CD4-positive, alpha-beta T cell treated with Interleukin-1 beta for 1 hour (primary cell): Measurements from ENCODE around the gene TMC3.
"Not testable (repeated sequence)": the region's sequence is repeated elsewhere in the genome, so short reads cannot be mapped to it uniquely, and the experiment has no call there.

Experiments
- DNase-seq, 2 donors: peaks; one replicate each; pipeline ENCODE4 v3.0.0-alpha.2; 2020 to 2022

The TMC3 gene

DNA sequence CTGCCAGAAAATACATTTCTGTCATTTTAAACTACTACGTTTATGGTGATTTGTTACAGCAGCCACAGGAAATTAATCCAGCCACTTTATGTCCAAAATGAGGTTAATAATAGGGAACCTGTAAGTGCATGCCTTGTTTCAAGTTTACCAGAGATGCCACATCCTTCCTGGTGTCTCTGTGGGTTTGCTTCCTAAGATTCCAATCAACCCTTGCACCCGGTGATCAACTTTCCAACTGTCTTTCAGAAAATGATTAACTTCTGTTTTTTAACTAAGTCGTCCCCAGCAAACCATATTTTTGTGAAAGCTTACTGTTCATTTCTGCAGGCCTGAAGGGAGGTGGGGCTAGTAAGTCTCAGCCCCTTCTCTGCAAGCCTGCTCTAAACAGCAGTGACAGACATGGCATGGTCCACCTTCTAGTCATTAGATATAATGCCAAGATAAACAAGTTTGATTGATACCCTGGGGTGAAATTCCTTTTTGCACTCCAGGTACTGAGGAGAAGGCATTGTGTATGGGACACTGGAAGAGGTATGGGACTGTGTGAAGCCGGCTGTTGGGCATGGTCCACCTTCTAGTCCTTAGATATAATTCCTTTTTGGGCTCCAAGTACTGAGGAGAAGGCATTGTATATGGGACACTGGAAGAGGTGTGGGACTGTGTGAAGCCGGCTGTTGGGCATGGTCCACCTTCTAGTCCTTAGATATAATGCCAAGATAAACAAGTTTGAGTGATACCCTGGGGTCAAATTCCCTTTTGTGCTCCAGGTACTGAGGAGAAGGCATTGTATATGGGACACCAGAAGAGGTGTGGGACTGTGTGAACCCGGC, 11.1 kb upstream of the TMC3 start:
- DNase-seq, result no peak

DNA sequence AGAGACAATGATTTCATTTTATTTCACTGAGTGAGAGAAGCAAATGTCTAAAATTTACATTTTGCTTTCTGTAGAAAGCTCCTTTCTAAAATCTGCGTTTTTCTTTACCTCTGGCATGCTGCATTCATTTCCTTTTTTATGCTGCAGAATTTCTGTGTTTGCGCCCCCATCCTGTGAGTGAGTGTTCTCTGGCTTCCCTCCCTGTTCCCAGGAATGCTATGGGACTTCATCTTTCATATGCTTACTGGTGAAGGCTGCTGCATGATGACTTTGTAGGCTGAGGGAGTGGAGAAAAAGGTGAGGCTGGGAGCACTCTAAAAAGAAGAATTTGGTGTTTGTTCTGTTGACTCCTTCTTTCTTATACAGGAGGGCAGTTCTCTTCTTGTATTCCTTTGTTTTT, 7.7 kb upstream of the TMC3 start:
- no peak for DNase-seq

DNA sequence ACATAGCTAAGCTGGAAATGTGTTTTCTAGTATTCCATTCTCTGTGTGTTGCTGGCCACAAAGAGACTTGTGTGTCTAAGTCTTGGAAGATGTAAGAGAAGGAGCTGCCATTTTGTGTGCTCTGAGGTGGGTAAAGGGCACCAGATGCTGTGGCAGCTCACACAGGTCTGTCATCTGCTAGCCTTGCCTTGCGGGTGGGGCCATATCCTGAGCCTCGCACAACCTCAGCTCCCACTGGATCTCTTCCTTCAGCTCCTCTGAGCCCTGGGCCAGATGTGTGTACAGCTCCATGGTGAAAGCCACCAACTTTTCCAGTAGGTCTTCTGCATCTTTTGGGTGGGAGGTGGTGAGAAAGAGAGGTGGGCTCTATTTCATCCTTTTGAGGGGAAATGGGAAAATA, 6.7 kb upstream of the TMC3 start:
- no peak for DNase-seq

DNA sequence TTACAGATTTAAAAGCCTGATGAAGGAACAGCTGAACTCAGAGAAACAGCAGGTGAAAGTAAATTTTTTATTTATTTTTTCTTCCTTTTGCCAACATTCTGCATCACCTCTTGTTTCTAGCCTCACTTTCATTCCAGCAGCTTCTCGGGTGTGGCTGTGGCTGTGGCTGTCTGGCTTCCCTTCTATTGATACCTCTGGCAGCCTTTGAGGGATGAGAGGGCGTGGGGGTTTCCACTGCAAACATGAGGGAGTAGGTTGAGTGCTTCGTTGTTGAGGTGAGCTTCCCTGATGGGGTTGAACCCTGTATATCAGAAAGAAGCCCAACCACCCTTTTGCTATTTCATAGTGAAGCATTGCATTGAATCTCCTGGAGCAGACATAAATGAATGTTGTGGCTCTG, 6.2 kb upstream of the TMC3 start:
- no peak for DNase-seq

DNA sequence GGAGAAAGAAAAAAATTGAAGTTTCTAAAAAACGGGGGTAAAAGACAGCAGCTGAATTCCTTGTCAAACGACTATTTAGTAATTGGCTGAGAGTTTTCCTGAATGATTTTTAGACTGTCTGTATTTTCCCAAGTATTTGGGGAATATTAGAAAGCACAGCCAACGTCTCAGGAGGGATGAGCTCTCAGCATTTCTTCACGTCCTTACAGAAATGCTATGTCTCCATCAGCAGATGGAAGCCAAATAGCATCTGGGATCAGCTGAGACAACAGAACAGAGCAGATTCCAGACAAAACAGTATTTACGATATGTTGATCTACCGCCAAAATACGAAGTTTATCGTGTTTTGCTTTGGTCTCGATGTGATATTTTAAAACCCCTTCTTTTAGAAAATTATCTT, 5.3 kb upstream of the TMC3 start:
- no peak for DNase-seq

DNA sequence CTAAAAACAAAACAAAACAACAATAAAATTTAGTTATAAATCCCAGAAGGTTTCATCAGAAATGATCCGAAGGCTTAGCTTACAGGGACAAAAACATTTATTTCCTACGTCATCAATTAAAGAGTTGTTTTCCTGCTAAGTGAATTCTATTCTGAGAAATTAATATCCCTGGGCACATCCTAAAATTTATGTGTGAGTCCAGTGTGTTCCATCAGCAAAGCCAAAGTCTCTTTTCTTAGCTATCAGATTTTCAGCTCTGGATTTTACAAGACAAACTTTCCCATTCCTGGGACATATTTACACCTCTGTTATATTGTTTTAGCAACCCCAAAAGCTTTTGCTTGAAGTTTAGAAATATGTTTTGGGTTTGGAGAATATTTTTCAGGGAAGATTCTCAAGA, 4.4 kb upstream of the TMC3 start:
- DNase-seq, result no peak

DNA sequence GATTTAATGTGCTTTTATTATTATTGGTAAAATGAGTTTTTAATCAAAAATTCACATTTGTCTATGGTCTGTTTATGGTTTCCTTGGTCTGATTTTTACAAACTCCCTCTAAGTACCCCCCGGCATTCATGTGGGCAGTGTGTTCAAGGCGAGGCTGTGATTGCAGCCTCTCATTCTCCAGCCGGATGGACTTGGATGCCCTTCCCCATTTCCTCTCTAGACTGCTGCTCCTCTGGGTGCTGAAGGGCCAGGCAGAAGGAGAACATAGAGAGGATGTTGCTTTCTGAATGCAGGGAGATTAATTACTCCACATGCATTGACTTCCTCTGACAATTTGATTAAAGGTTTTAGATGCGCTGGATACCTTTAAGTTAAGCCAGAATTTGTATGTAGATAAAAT, 3.9 kb upstream of the TMC3 start:
- no peak for DNase-seq

DNA sequence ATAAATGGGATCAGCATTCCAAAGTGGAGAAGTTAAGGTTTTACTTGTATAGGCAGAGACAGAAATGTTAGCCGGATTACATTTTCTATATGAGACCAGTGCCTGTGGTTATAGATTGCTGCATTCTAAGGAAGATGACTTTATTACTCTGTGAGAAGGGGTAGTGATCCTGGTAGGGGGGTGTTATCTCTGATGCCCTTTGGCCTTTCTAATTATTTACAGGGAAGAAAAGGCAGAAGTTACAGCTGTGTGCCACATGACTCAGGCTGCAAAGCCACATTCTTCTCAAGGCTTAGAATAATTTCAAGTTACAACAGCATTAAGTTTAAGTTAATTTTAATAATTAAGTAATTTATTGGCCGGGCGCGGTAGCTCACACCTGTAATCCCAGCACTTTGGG, 2.2 kb upstream of the TMC3 start:
- no peak for DNase-seq

DNA sequence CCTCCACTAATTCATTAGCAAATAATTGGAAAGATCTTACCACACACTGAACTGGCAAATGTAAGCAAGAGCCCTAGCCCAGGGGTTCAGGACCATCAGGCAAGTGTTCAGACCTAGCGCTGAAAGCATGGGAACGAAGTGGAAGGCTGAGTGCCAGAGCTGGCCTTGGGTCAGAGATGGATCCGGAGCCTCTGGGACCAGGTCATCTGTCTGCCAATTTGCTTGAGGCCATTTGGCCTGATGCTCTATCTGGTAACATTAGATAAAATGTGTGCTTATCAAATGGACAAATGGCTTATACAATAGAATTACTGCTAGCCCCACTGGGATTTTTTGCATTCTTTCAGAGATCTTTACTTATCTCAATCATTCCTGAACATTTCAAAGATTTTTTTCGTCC, 1.4 kb upstream of the TMC3 start:
- no peak for DNase-seq

DNA sequence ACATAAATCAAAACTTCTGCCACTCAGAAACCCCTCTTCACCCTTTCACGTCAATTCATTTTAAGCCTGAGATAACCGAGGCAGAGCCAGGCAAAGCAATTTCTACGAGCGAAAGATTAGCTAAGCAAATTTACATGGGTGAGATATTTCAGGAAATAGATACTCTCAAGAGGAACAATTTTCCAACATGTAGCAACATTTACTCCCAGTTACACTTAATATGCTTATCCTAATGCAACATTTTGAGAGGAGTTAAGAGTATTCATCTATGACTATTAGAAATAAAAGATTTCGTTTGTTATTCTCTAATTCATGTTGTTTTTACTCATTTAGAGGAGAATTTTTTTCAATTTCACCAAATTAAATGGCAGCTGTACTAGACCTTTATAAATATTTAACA, 837 bp downstream of the TMC3 start:
- no peak for DNase-seq

DNA sequence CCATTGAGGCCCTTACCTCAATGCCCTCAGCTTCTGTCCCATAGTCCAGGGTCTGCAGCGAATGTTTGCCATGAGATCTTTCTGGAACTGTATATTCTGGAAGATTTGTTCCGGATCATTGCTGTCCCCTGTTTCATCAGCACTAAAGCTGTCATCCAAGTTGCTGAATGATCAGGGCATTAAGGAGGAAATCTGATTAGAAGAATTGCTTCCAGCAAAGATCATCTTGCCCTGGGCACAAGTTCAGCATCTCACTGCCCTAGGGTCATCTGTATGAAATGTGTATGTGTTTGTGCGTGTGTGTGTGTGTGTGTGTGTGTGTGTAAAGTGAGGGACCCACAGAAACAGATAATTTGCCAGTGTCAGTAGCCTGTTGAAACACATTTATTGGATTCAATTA, 1.4 kb downstream of the TMC3 start:
- DNase-seq, result no peak

DNA sequence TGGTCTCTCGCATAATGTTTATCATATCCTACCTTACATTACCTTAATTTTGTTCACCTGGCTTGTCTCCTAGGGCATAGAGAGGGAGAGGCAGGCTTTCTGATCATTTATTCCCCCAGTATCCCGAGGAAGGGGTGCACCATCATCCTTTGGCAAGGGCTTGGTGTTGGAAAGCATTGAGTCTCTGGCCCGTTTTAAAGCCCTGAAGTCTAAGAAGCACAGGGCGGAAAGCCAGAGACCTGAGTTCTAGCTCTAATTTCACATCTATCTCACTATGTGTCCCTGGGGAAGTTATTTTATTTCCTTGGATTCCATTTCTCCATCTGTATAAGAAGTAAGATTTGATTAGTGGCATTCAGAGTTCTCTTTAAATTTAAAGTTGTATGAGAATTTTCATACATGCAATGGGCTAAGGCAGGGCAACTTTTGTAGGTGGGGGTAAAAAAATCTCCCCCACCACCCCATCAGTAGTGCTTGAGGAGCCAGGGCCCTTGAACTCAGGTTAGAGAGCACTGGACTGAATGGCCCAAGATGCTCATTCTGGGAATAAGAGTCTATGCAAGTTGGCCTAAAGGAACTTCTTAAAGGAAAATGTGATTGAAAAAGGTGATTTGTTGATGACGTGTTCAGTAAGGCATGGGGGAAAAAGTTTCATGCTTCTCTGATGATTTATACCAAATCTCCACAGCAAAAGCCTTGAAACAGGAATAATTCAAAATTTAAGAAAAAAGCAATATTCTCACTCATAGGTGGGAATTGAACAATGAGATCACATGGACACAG, 10.1 kb downstream of the TMC3 start:
- no peak for DNase-seq

DNA sequence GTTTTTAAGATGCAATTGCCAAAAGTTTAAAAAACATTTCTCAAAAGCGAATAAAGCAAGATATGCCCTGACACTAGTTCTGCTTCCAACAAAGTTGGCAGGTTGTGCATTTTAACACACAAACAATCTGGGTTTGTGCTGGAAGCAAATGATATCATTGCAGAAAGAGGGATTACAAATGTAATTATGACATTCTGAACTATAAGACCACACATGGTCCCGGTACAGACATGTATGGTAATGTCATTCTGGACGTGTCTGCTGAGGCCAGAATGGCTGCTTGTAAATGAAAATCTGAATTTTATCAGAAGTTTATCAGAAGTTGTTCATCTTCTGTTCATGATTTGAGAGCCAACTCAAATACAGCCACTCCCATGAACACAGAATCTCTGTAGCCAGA, 10.7 kb downstream of the TMC3 start:
- no peak for DNase-seq

DNA sequence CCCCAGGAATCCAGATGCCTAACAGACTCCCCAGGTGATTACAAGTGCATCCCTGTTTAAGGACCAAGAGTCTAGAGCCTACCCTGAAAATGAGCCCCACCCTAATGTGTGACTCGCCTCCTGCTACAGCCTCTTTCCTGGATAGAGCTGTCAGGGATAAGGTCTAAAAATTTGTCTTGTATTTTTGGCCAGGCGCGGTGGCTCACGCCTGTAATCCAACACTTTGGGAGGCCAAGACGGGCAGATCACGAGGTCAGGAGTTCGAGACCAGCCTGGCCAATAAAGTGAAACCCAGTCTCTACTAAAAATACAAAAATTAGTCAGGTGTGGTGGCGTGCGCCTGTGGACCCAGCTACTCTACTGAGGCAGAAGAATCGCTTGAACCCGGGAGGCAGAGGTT, 11.2 kb downstream of the TMC3 start:
- DNase-seq, result no peak

DNA sequence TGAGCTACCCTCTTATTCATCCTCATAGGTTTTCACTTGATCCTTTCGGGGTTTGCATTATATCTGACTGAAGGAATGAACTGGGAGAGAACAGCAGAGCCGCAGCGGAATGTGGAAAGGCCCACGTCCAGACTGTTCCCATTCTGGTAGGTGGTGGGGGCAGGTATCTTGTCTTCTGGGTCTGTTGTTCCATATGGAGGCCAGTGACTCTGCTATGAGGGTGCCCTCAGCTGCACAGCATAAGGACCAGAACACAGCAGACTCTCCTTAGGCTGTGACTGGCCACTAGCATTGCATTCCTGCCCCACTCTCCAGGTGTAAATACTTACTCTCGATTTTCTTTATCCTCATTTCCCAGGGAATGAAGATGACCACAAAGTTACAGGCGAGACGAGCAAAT, 12.1 kb downstream of the TMC3 start:
- DNase-seq, result no peak

DNA sequence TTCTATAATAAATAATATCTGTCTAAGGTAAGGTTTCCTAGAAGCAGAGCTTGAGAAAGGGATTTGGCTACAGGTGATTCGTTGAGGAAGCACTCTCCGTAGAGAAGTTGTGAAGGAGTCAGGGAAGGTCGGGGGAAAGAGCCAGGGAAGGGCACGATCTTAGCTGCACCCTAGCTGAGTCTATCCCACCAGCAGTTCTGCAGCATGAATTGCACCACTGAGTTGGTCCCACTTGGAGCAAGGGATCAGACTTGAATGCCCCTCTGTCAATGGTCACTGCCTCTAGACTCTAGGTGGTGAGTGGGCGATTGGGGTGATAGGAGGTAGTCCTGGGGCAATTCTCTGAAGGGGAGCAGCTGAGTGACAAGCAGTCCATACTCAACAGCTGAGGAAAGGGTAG, 13.5 kb downstream of the TMC3 start:
- DNase-seq, result no peak

DNA sequence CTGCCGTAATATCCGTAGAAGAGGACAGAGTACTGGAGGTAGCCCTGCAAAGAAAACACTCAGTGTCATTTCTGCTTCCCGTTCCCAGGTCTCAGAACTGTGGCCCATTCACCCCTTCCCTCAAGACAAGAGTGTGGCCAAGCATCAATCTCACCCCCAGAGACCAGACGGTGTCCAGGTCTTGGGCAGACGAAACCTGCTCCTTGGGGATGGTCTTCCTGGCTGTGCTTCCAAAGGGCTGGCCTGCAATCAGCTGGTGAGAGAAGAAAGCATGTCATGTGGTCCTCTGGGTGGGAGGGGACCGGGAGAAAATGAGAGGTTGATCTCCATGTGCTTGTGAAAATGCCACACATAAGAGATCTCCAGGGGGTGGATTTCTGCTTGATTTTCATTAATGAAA, 15.8 kb downstream of the TMC3 start:
- no peak for DNase-seq

DNA sequence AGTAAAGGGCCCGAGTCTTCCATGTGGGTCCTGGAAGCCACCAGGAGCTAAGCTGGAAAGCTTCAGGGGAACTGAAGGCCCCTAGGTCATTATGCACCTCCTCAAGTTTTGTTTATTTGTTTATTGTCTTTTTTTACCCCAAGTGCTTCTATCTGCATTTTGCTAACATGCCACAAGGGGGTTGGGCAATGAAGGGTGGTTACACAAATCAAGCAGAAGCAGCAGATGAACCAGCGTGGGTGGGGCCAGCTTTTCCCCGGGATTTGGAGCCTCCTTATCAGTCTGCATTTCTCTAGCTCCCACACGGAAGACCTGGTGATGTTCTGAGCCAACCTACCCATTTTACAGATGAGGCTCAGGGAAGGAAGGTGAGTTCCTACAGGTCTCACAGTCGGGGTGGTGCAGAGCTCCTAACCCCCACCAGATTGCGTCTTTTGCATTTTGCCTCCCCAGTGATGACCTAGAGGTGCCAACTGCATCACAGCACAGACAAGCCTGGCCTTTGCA, 16.8 kb downstream of the TMC3 start:
- no peak for DNase-seq

DNA sequence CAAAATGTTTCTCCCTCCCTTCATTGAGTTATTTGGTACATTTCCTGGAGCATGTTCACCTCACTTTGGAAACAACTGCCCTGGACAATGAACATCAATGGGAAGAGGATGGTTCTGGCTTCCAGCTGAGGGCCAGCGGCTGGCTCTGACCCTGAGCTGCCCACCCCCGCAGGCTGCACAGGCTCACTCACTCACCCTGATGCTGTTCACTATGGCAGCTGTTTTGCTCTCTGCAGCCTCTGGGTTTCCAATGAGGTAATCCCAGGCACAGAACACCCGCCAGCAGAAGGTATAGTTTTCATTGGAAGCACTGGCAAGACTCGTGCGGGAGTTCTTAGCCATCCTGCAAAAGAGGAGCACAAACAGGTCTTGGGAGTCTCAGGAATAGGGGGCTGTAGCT, 17.8 kb downstream of the TMC3 start:
- DNase-seq, result no peak

DNA sequence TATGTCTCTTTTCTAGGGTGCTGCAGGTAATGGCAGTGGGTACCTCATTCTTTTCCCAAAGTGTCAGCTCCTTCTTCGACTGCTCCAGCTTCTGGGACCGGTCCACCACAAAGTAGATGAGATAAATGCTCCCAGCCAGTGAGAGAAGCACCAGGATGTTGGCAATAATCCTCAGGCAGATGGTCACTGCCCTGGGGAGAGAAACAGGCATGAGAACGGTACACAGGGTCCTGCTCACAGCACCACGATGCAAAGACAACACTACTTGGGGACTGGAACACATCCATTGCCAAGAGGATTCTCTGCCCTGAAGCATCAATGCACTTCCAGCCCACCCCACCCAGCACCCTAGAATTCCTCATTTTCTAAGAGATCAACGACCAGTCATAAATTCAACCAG, 22.4 kb downstream of the TMC3 start:
- no peak for DNase-seq

DNA sequence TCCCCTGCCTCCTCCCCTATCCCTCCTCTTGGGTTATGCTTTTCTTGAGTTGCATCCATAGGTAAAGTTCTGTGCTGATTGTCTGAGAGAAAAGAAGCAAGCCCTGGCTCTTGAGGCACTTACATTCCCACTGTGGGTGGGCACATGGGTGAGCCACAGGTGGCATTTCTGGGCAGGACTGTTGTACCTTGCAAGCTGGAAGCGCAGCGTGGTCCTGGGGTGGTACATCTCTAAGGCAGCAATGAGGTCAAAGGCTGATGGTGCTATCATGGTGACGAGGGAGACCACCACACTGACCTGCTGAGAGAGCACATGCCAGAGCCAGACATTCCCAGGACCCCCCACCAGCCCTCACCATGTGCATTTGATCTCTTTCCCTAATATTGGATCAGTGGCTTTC, 24.7 kb downstream of the TMC3 start:
- no peak for DNase-seq

DNA sequence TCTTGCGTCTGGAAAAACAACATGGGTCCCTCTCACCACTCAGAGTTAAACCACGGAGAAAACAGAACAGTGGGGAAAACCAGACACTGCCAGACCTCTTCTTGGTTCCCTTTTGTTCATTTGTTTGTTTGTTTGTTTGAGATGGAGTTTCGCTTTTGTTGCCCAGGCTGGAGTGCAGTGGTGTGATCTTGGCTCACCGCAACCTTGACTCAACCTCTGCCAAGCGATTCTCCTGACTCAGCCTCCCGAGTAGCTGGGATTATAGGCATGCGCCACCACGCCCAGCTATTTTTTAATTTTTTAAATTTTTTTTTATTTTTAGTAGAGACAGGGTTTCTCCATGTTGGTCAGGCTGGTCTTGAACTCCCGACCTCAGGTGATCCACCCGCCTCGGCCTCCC, 25.3 kb downstream of the TMC3 start:
- DNase-seq, result not testable (repeated sequence)

DNA sequence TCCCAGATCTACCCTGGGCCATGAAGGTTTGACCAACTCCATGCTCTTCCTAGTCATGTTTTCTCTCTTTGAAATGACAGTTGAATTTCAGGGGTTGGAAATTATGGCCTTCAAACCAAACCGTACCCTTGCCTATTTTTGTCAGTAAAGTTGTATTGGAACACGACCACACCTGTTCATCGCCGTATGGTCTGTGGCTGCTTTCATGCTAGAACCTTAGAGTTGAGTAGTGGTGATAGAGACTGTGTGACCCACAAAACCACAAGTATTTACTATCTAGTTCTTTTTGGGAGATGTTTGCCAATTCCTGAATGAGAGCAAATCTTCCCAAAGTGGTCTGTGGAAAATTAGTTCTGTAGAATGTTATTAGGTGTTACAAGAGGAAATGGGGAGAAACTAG, 26.1 kb downstream of the TMC3 start:
- DNase-seq, result no peak

DNA sequence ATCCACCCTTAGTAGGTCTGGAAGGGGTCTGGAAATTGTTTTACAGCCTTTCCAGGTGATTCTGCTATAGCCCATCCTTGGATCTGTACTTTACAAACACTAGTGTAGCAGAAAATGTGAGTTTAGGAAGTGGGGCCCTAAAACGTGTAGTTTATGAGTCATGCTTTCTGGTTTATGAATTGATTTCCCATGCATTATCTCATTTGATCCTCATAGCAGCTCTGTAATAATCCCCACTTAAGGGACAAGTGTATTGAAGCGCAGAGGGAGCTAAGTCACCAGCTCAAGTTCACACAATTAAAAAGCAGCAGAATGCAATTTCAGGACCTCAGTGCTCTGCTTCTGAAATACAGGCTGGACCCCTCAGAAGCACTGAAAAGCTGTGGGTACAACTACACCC, 27.4 kb downstream of the TMC3 start:
- no peak for DNase-seq

DNA sequence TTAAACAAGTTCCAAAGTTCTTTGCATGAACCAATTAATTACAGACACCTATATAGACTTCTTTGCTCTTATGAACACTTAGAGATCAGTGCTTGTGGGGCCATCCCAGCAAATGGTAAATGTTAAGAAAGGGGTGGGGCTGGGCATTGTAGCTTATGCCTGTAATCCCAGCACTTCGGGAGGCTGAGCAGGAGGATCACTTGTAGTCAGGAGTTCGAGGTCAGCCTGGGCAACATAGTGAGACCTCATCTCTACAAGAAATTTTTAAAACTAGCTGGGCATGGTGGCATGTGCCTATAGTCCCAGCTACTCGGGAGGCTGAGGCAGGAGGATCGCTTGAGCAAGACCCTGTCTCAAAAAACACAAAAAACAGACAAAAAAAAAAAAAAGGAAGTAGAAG, 30.6 kb downstream of the TMC3 start:
- DNase-seq, result no peak
